Upper lobe of left lung (tissue), 4 donors: ENCODE results near the gene B3GNT2.

Source experiments
- POLR2A ChIP-seq, 4 donors: fragments of 450-650 bp; IDR thresholded peaks; one replicate each; pipeline ENCODE4 v1.5.1; 2016 to 2017; ENCODE audit warnings: antibody characterized with exemption in 4 of 4, mild to moderate bottlenecking in 2 of 4
- TF ChIP-seq, protein P1 (sequence below), 6 experiments: fragments of 450-650 bp in 4 of 6; fragments of 200-600 bp in 2 of 6; sonication (generic) in 2 of 6; IDR thresholded peaks; one replicate each; pipeline ENCODE4 v1.5.1; 2016 to 2019; ENCODE audit warnings: antibody characterized with exemption in 6 of 6

DNA sequence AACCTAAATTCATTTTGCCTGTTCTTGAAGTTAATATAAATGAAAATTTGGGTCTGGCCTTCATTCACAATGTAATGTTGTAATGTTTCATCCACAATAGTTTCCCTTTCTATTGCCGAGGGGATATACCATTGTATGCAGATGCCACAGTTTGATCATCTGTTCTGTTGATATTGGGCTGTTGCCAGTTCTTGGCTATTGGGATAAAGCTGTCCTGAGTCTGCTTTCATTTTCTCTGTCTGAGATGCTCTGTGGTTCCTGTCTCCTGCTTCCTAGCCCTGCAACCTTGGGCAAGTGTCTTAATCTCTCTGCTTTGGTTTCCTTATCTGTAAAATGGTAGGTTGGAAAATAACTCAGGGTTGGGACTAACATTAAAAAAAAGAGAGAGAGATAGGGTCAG lies 25.2 kb downstream of the B3GNT2 start:
- TF ChIP-seq, protein P1, sequence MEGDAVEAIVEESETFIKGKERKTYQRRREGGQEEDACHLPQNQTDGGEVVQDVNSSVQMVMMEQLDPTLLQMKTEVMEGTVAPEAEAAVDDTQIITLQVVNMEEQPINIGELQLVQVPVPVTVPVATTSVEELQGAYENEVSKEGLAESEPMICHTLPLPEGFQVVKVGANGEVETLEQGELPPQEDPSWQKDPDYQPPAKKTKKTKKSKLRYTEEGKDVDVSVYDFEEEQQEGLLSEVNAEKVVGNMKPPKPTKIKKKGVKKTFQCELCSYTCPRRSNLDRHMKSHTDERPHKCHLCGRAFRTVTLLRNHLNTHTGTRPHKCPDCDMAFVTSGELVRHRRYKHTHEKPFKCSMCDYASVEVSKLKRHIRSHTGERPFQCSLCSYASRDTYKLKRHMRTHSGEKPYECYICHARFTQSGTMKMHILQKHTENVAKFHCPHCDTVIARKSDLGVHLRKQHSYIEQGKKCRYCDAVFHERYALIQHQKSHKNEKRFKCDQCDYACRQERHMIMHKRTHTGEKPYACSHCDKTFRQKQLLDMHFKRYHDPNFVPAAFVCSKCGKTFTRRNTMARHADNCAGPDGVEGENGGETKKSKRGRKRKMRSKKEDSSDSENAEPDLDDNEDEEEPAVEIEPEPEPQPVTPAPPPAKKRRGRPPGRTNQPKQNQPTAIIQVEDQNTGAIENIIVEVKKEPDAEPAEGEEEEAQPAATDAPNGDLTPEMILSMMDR (IDR thresholded peaks at IDR 0.05): no peak
- TF ChIP-seq POLR2A (IDR thresholded peaks at IDR 0.05): no peak
